NCI-H2081 treated with DMSO at 0.1 percent for 48 hours (cell line): ENCODE data around the gene COL13A1.

Experiments used
- DNase-seq: peaks from one replicate; lab custom pipeline; 2025; lab: John Stamatoyannopoulos, UW

The COL13A1 gene

DNA sequence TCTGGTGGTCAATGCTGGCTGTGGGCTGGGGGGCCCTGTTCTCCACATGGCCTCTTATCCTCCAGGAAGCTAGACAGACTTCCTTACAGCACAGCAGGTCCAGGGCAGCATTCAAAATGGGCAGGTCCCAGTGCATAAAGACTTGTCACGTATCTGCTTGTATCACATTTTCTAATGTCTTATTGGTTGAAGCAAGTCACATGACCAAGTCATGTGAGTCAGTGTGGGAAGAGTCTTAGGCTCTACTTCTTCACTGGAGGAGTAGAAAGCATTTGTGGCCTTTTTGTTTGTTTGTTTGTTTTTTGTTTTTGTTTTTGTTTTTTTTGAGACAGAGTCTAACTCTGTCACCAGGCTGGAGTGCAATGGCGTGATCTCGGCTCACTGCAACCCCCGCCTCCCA, 104.7 kb downstream of the COL13A1 start:
- DNase-seq: no peak

DNA sequence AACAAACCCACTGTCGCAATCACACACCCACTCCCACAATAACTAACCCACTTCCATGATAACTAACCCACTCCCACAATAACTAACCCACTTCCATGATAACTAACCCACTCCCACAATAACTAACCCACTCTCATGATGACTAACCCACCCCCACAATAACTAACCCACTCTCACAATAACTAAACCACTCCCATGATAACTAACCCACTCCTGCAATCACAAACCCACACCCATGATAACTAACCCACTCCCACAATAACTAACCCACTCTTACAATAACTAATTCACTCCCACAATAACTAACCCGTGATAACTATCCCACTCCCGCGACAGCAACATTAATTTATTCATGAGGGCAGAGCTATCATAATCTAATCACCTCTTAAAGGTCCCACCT, 105.8 kb downstream of the COL13A1 start:
- no peak for DNase-seq

DNA sequence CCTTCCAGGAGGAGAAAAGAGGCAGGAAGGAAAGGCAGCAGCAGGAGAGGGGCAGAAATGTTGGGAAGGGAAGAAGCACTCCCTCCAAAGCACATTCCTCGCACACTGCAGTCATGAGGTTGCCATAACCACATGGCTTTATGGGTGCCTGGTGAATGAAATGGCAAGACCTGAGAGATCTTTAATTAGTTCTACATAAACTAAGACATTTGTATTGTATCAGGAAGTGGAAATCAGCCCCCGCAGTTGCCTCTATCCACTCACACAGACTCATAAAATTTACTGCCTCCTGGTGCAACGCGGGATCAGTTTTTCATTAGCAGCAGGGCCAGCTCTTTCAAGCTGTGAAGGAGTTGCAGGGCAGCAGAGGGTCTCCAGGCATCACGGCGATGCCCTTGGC, 106.4 kb downstream of the COL13A1 start:
- DNase-seq: no peak

DNA sequence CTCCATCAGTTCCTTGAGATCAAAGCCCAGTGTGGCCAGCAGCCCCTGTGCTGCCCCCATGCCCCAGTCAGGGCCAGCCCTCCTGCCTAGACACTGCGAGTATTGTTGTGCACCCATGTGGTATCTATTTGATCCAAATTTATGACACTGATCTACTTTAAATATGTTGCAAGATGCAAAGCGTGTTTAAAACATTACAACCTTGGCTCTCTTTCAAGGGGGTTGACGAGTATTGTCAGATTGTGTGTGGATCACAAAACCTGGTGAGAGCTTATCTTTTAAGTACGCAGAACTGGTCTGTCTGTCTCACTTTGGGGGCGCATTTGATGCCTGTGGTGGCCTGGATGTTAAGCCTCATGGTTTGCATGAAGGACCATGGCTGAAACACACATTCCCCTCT, 108.9 kb downstream of the COL13A1 start:
- no peak for DNase-seq

DNA sequence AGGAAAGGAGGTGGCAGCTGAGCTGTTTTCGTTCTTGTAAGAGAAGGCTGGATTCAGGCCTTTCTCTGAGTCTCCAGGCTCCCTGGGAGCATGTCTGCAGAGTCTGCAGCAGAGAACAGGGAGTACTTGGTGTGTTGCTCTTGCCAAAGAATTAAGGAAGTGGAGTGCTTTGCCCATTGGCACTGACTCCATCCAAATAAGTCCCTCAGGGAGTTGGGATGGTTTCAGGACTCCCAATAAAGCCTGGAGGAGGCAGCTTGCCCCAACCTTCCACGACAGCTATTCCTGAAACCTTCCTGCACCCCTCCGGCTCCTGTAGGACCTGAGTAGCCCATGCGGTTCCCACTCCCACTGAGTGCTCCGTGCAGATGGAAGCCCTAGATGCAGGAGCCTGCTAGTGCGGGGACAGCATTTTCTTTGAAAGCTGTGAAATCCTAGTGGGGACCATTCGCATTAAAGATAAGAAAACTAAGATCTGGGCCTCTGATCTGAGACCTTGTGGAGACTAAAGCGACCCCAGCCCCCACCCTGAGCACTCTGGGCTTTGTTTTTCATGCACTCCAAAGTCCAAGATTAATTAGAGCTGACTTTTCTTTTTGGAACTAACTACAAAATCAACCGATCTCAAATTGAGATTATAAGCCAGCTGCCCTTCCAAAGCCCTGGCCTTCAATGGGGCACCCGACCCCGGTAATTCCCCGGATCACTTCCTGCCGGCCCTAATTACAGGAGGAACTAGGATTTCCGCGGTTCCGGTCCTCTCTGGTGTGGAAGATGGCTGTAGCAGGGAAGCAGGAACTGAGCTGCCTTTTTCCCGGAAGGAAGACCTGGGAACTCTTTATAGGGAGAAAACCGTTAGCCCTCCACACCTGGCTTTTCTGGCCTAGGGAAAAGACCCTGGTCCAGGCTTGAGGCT, 110.2 kb downstream of the COL13A1 start:
- DNase-seq: no peak

DNA sequence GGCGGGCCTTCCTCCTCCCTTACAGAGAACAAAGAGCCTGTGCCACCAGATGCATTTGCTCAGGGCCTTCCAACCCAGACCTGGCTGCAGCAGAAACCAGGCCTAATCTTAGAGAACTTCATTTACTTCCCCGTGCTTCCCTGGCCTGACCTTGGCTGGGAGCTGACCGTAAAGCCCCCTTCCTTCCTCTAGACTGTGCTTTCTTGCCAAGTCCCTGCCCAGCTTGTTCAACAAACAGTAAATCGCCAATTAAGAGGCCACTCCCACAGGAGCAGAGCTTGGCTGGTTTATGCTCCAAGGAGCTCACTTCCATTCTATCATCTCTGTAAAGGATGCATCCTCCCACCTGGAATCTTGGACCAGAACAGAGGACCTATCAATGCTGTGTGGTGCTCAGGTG, 110.9 kb downstream of the COL13A1 start:
- DNase-seq: no peak

DNA sequence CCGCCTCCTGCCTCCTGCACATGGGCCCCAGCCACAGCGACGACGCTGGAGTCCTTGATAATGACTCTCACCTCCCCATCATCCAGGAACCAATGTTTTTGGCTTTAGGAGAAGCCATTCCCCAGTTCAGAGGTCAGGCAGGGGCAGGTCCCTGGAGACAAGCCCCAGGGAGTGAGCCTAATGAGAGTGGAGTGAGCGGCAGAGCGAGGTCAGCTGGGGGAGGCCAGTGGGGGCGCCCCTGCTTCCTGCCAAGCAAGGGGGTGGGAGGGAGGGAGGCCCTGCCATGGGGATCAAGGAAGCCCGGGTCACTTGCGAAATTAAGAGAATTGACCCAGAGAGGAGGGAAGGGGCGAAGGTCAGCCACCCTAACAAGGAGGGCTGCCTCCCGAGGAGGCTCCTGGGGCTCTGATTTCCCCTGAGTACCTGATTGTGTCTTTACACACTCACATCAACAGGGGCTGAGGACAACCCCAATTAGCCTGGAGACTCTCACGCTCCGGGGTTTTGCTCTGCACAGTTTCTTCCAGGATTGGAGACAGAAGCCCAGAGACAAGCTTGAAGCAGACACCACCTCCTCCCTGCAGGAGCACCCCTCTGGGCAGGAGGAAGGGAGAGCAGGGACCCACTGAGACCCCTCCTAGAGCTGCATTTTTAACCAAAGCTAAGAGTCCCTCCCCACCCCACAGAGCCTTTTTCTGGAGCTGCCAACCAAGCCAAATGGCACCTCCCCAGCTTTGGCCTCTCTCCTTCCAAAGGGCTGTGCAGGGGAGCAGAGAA, 112.1 kb downstream of the COL13A1 start:
- no peak for DNase-seq

DNA sequence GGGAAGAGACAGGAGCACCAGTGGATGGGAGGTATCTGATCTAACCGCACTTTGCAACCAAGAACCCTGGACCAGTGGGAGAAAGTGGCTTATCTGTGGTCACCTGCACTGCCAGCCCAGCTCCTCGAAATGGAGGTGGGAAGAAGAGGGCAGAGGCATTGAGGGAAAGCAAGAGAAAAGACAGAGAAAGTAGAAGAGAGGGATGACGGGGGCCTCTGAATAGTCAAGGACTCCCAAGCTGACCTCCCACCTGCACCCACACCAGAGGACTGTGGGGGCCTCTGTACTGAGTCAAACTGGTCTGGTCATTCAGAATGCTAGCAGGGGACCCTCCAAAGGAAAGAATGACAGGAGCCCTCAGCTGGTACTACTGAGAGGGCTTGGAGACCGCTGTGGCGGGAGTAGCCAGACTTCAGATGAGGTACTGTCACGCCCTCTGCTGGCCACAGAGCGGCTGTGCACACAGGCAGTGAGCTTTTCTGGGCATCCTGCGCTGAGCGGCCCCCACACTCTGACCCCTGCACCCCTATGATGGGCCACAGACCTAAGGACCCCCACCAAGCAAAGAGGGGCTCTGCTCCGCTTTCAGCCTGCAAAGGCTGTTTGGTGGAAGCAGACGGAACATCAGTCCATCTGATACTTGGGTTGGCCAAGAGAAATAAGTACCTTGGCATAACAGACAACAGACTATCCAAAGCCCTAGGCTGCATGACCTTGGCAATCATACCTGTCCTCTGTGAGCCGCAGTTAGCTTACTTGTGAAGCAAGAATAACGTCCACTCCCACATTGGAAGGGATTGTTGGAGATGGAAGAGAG, 112.9 kb downstream of the COL13A1 start:
- no peak for DNase-seq

DNA sequence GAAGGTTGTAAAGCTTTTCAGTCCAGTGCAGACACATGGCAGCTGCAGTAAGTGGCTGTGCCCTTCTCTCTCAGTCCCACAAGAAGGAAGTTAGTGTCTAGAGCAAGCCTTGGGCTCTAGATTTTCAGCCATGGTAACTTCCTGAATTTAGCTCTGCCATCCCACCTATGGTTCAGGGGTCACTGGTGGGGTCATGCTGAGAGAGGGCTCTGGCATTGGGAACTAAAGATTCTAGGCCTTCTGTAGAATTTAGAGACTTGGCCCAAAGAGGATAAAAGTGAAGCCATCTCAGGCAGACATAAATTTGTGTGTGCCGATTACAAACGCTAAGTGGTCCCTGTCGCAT, 113.5 kb downstream of the COL13A1 start:
- DNase-seq: no peak

DNA sequence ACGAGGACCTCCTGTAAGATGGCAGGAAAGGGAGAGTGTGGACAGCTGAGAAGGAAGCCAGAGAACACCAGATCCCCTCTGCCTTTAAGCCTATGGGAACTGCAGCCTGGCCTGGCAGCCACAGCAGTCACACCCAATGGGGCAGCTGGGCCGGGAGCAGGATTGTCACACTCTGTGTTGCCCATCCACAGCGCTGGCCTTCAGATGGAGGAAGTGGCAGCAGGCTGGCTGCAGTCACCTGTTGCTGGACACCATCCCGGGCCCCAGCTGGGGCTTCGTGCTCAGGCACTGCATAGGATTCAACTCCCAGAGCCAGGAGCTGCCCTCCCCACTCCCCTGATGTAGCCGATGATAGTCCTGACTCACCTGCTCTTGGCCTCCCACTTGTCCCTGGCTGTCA, 114.4 kb downstream of the COL13A1 start:
- DNase-seq: no peak

DNA sequence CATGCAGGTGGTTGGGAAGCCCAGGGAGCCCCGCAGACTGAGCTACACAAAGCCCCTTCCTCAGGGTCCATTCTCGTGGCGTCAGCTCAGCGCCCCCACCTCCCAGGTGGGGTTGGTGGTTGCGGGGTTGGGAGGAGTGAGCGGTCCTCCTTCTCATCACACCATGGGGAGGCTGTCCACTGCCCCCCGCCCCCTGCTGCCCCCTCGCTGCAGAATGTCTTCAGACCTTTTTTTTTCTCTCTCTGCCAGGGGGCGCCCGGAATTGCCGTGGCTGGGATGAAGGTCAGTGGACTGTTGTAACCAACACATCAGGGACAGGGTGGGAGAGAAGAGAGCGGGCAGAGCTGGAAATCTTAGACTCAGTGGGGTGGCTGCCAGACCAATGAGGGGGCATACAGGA, 116.3 kb downstream of the COL13A1 start:
- no peak for DNase-seq

DNA sequence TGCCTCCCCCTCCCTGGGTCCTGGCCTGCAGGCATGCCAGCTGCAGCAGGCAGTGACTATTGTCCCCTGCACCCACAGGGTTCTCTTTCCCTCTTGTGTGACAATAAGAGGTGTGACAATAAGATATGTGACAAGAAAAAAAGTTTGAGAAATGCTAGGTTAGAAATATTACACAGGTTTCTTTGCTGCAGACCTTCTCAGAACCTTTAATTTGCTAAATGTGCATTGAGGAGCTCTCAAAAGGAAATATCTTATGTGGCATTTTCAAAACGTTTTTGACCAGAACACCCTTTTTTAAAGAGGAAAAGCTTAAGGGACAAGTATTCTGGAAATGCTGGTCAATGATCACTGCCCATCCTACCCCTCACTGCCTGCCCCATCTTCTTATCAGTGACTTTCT, 117.5 kb downstream of the COL13A1 start:
- DNase-seq: no peak

DNA sequence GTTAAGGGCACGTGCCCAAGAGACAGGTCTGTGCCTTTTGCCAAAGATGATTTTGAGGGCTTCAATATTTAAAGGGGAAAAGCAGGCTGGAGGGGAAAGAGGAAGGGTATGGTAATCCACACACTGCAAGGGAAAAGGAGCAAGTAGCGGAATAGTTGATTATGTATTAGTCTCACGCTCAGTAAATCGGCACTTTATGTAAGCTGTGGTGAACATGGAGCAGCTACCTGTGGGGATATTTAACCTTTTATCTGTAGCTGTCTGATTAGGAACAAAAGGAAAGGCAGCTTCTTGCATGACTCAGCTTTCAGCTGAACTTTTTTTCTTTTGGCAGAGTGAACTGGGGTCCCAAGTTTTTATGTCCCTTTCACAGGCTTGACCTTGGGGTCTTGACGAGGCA, 123.4 kb downstream of the COL13A1 start:
- no peak for DNase-seq

DNA sequence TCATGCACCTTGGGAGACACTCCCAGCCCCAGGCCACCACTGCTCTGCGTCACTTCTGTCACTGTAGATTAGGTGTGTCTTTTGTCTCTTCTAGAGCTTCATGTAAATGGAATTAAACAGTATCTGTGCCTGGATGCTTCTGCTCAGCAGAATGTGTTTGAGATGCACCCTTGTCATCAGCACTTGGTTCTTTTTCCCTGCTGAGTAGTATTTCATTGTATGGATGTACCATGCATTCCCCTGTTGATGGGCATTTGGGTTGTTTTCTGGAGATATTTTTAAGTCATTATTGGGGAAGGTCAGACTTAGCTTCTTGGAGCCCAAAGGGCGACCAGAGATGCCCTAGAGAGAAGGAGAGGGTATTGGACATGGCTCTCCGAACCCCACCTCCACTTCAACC, 126.6 kb downstream of the COL13A1 start:
- DNase-seq: no peak

DNA sequence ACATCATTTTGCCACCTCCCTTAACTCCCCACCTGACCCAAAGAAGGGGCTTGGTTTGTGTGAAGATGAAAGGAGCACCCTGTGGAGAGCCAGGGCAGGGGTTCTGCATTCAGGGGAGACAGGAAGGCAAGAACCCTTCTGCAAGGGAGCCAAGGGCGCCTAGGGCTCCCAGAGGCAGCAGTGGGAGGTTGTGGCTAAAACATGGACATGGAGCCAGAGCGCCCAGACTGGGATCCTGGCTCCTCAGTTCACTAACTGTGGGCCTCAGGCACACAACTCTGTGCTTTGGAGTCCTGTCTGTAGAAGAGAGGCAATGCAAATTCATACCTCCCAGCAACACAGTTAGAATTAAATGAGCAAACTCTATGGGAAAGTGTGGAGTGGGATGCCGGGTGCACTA, 127.9 kb downstream of the COL13A1 start:
- no peak for DNase-seq

DNA sequence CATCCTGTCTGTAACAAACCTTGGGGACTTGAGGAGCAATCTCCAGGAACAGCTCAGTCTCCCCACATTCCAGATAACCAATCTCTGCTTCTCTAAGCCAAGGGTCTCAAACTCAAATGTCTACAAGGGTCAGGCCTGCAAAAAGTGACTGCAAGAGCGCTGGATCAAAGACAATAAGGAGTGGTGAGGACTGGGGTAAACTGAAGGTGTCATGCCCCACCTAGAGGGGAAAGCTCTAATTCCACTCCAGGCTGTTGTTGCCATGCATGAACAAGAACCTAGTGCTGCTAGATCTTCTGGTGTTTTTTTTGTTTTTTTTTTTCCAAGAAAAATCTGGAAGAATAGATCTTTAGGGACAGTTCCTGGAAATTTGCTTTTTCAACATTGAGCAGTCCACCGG, 133.1 kb downstream of the COL13A1 start:
- no peak for DNase-seq

DNA sequence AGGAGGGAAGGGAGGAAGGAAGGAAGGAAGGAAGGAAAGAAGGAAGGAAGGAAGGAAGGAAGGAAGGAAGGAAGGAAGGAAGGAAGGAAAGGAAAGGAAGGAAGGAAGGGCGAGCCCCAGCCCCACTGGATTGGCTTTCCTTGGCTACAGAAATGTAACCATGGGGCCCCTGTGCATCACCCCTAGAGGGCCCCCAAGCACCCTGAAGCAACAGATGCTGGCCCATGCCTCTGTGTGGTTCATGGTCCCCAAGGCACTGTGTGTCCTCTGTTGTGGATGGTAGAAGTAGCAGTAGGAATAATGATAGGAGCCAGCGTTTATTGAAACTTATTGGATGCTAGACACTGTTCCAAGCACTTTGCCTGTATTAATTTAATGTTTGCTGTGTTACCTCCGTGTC, 134.4 kb downstream of the COL13A1 start:
- DNase-seq: no peak

DNA sequence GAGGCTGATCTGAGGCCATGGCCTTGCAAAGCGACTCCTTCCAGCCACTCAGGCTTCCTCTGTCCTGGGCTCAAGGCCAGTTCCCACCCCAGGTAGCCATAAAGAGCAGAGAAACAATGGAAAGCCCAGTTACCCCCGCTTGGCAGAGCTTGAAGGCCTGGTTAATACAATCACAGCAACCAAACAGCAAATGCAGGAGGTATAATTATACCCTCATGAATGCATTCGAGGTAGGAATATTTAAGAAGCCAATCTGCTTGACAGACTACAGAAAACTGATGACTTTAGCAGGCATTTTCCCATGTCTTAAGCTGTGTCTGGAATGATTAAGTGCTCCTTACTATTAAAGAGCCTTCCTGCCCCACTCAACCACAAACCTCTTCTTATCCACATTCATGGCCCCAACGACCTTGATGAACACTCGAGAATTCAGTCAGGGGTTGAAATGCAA, 136.9 kb downstream of the COL13A1 start:
- no peak for DNase-seq

DNA sequence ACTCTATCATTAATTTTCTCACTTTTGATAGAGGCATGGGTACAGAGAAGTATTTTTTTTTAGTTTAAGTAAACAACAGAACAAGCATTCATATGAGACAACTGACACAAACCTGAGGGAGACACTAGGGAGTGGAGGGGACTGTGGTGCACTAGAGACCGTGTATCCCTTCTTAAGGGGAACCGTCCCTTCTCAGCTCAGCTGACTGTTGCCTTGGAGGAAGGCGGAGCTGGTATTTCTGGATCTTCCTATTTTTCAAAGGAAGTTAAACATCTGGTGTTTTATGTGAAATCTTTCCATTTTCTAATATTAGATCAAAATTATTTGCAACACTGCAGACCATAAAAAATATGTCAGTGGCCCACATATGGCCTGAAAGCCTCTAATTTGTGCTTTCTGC, 137.4 kb downstream of the COL13A1 start:
- DNase-seq: no peak

DNA sequence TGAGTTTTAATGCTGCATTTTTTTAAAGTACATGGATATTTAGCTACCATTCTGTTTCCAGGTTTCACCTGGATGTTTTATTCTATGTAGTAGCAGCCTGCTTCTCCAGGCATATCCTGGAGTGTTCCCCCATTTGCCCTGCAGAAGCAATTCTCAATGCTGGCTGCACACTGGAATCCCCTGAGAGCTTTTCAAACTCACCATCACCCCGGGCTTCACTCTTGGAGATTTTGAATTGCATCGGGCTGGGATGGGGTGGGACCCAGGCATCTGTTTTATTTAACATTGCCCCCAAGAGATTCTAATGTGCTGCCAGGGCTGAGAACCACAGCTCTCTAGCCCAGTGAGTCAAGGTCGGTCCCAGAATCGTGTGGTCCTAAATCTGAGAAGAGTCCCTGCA, 137.8 kb downstream of the COL13A1 start:
- no peak for DNase-seq

DNA sequence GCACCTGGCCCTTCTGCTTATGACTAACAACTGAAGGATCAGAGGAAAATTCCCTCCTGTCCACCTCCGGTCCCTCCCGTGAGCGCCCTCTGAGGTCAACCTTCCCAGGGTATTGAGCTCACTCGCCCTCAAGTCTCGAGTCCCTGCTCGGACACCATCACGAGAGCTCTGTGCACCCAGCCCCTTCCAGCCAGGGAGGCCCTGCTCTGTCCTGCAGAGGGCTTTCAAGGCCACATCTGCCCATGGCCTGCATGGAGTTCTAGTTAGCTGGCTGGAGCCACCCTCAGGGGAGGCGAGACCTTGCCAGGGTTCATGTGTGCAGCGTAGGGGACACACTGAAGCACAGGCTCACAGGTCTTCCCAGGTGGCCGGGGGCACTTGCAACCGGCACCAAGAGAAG, 140.0 kb downstream of the COL13A1 start:
- no peak for DNase-seq

DNA sequence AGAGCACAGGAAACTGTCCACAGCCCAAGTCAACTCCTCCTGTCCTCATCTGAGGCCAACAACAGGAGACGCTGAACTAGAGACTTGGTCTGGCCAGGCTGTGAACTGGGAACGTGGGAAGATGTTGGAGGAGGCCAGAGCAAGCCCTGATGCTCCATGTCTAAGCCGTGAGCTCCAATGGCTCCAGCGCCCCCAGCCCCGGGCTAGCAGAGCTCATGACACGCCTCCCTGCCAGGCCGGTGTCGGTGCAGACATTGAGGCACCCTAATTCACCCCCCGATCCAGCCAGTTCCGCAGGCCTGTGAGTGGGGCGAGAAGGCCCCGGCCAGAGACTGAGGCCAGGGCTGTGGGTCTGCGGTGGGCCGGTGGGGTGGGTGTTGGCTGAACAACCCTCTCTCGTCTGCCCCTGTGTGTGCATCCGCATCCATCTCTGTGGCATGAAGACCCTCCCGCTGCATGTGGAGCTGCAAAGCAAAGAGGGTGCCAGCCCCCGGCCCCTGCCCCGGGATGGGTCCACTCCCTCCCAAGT, 141.7 kb downstream of the COL13A1 start:
- DNase-seq: no peak
